GM18526 (cell line): ENCODE data around the gene ZNF785.

Experiments
- POLR2A ChIP-seq: IDR thresholded peaks from 3 replicates; pipeline ENCODE4 v1.6.1; 2011; ENCODE audit not compliant: insufficient read length; ENCODE audit errors: extremely low read depth

Gene ZNF785

DNA sequence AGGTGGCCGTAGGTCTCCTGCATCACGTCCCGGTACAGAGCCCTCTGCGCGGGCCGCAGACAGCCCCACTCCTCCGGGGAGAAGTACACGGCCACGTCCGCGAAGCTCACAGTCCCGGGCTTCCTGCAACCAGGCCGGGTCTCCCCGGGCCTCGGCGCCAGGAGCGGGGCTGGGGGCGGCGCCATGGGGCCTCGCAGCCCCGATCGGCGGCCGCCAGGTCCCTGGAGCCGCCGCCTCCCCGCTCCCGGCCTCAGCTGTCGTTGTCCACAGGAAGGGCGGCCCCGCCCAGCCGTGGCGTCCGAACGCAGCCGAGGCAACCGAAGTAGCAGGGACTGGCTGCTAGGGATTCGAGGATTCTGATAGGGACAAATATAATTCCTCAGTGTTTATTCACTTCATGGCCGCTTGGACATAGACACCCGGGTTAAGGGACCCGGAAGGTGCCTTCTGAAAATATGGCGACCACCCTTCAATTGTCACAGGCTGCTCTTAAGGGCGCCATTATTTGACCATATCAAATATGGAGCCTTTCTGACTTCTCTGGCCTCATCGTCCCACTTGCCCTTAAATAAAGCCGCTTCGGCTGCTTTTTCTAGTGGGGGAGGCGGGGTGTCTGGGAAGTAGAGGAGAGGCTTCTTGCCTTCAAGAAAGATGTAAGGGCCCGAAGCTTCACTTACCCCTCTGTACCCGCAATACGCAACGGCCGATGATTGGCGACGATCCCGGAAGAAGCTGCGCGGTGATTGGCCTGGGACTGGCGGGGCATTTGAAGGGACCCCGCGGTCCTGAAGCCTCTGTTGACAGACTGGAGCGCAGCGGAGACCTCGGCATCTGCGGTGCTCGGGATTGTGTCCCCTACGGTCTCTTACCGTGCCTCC, 13.8 kb downstream of the ZNF785 start, which contains the start of gene ZNF688:
ZNF688 (minus strand) TSS at position 270 of the 878 bp plus-strand sequence; CDS start at position 185, 85 bp downstream.
- TF ChIP-seq POLR2A, result peak; percentile 49

DNA sequence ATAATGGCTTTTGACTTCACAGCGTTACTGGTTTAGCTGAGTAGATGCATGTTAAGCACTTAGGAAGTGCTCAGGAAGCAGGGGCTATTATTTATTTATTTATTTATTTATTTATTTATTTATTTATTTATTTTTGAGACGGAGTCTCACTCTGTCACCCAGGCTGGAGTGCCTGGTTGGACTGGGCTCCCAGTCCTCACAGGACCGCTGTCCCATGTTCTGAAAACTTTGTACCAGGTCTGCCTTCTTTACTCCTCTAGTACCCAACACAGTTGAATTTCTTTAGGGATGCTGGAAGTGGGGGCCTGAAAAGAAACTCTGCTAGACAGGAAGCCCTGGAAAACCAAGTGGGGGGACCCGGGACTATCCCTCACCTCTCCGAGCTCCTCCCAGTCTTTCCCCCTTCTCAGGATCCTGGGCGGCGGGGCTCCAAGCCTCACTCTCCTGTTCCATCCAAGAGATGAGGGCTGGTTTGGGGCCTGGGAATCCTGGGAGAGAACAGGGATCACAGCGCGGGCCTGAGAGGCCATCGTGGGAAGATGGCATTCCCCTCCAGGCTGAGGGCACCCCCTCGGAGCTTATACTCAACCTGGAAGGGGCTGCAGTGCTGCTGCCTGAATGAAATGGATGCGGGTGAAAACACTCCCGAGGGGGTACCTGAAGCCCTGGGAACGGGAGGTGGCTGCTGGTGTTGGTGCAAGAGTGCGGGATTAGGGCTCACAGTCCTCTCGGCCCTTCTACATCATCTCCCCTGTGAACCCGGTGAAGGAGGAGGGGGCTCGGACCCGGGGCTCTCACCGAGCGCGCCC, 14.7 kb downstream of the ZNF785 start:
- TF ChIP-seq POLR2A, result no peak

DNA sequence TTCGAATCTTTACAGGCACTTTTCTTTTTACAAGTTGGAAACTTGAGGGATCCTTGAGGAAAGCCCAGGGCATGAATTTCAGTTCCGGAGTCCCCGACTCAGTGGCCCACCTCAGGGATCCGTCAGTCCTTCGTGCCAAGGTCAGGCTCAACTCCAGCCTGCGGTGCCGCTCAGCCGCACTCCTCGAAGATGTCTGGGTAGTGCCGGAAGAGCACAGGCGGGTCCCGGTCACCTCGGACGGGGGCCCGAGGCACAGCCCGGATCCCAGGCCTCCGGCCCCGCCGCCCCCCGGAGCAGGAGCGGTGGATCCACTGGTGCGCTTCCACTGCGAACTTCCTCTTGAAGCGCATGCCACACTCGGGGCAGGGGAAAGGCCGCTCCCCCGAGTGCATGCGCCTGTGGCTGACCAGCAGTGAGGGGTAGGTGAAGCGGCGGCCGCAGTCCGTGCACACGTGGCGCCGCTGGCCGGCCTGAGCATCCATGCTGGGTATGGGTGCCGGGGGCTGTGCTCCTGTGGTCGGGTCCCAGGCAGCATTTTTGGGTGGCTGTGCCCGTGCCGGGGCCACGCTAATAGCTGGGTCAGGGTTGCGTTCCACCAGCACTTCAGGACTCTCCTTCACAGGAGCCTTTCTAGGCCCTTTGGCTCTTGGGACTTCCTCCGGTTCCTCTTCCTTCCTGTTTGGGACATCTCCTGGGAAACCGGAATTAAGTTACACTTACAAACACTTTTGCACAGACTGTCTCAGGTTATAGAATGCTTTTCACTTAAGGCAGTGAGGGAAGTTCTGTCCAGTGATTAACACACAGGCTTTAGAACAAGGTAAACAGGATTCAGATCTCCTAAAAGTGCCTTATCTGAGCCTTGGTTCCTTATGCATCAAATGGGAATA, 15.5 kb downstream of the ZNF785 start:
- no peak for TF ChIP-seq POLR2A

DNA sequence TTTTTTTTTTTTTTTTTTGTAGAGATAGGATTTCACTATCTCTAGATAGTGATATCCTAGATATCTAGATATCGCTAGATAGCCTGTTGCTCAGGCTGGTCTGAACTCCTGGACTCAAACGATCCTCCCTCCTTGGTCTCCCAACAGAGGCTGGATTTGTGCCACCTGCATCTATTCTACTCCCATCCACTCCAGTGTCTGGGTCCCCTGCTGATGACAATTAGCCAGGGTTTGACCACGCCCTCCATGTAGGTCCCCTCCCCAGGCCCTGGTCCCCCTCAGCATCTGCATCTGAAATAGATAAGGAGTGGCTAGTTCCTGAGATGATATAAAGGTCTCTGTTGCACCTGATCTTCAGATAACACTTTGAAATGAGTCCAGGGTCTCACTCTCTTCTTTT, 16.2 kb downstream of the ZNF785 start:
- no peak for TF ChIP-seq POLR2A

DNA sequence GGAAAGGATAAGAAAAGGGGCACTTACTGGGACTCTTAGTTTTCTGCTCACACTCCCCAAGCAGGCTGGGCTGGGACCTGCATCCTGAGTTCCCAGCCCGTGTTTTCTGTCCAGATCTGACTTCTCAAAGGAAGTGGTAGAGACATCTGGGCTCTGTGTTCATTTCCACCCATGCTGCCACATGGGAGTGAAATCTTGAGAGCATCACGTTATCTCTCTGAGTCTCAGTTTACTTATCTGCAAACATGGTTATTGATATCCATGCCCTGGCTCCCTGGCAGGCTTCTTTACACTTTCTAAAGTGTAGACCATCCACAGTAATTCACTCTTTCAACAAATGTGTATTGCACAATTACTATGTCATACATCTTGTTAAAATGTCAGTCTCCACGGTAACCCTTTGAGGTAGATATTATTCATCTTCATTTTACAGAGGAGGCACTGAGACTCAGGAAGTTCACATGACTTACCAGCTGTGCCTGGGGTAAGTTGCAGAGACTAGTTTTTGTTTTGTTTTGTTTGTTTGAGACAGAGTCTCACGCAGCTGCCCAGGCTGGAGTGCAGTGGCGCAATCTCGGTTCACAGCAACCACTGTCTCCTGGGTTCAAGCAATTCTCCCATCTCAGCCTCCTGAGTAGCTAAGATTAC, 17.4 kb downstream of the ZNF785 start:
- no peak for TF ChIP-seq POLR2A

DNA sequence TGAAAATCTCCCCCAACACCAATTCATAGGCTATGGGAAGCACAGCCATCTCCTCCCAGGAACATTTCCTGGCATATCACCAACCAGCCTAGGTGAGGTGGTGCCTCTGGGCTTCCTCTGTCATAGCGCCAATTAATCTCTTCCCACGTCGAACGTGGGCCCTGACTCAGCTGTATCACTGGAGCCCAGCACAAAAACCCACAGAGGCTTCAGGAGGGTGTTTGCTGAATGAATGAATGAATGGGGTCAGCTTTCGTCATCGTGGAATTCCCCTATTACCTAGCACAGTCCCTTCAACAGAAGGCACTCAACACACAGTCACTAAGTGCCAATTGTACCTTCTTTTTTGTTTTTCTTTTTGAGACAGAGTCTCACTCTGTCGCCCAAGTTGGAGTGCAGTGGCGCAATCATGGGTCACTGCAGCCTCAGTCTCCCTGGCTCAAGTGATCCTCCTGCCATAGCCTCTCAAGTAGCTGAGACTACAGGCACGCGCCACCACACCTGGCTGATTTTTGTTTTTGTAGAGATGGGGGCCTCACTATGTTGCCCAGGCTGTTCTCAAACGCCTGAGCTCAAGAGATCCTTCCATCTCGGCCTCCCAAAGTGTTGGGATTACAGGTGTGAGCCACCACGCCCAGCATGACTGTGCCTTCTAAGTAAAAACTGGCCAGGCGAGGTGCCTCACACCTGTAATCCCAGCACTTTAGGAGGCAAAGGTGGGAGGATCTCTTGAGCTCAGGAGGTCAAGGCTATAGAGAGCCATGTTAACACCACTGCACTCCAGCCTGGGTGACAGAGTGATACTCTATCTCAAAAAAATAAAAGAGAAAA, 18.1 kb downstream of the ZNF785 start:
- no peak for TF ChIP-seq POLR2A

DNA sequence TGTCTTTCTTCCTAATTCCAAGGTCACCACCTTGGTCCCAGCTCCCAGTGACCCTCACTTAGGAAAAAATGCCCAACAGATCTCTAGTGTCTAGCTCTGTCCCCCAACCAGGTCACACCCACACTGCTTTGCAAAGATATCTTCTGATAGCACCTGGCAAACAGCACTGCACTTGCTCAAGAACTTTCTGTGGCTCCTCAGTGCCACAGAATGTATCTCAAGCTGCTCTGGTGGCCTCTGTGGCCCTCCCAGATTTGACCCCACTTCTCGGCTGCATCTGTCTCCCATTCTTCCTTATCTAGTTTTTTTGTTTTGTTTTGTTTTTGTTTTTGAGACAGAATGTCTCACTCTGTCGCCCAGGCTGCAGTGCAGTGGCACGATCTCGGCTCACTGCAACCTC, 19.0 kb downstream of the ZNF785 start:
- TF ChIP-seq POLR2A, result no peak

DNA sequence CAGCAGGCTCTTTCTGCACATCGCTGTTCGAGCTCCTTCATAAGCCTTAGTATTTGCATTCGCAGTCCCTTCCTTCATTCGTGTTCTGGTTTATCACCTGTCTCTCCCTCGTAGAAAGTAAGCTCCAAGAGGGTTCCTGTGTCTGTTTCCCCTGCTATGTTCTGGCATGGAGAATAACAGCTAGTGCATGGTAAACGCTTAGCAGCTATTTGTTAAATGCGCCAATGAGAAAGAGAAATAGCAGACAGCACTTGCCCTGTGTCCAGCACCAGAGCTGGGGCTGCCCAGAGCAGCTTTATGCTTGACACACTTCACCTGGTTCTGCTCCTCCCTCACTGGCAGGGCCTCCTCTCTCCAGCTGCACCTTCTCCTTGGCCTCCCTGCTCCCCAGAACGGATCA, 19.5 kb downstream of the ZNF785 start:
- TF ChIP-seq POLR2A, result no peak

DNA sequence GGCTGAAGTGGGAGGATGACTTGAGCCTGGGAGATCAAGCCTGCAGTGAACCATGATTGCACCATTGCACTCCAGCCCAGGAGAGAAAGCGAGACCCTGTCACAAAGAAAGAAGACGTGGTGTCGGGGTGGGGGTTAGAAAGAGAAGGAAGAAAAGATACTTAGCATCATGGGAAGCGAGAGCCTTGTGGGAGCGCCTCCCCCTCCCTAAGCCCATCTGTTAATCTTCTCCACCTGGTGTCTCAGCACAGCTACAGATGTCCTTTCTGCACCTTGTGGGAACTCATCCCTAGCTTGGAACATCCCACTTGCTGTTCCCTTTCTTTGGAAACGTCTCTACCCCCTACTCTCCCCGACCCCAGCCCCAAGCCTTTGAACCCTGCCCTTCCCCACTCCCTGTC, 20.0 kb downstream of the ZNF785 start:
- TF ChIP-seq POLR2A, result no peak

DNA sequence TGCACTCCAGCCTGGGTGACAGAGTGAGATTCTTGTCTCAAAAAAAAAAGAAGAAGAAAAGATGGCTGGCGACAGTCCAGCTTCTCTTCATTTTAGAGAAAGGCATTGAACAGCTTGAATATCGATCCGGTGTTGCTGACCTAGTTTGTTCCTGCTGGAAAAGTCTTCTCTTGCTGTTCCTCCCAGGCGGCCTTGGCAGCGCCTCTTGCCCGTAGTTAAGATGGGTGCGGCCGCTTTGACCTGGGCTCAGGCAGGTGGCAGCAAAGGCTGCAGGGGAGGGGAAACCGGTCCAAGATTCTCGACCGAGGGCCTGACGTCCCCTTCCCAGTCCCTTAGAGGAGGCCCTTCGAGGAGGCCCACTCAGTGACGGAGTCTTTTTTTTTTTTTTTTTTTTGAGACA, 23.5 kb downstream of the ZNF785 start:
- no peak for TF ChIP-seq POLR2A

DNA sequence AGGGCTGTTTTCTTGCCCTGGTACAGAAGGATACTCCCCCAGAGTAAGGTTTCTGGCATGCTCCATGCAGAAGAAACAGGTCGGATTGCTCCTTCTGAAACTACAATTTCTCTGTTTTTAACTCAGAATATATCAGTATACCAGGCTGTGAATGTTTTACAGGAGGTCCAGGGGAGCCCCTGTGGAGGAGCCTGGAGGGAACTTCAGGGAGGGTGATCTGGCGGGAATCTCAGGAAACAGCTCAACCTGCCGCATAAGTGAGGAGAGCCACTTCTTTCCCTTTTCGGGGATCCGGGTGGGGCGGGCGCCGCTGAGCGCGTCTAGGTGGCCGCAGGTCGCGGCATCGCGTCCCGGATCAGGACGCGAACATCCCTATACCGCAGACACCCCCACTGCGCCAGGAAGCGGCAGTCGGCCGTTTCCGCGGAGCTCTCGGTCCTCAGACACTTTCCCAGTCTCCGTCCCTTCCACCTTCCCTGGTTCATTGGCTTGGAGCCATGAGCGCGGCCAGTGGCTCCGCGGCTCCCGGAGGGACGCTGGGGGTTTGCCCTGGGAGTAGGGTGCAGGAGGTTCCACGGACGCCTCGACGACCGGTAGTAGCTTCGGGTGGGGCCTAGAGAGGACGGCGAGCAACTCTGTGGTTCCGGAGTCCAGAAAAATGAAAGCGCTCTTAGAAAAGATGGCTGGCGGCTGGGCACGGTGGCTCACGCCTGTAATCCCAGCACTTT, 24.2 kb downstream of the ZNF785 start:
- no peak for TF ChIP-seq POLR2A

DNA sequence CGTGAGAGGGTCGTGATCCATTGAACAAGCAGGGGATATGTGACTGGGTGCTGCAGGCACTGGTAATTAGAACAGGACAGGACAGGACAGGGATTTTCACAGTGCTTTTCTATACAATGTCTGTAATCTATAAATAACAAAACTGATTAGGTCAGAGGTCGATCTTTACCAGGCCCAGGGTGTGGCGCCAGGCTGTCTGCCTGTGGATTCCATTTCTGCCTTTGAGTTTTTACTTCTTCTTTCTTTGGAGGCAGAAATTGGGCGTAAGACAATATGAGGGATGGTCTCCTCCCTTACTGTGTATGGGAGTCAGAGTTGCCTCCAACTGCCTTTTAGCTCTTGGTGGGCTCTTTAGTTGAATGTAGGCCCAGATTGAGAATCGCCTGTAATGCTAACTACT, 25.8 kb downstream of the ZNF785 start:
- no peak for TF ChIP-seq POLR2A

DNA sequence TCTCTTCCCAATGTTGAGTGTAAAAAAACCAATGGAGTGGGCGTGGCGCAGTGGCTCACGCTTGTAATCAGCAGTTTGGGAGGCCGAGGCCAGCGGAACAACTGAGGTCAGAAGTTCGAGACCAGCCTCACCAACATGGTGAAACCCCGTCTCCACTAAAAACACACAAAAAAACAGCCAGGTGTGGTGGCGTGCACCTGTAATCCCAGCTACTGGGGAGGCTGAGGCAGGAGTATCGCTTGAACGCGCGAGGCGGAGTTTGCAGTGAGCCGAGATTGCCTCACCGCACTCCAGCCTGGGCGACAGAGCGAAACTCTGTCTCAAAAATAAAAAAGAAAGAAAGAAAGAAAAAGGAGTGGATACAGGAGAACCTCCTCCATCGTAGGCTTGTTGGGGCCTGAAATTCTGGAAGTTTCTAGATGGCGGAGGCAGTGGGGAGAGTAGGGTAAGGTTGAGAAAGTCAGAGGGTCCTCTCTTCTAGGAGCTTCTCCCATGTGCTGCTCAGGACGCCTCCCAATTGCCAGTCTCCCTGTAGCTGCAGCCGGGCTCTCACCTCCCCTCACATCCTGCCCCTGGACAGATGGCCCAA, 26.6 kb downstream of the ZNF785 start:
- TF ChIP-seq POLR2A, result no peak
